Measurements from ENCODE around the gene SKA2.
"Not testable (repeated sequence)": the region's sequence is repeated elsewhere in the genome, so short reads cannot be mapped to it uniquely, and the experiment has no call there.

Gene SKA2

DNA sequence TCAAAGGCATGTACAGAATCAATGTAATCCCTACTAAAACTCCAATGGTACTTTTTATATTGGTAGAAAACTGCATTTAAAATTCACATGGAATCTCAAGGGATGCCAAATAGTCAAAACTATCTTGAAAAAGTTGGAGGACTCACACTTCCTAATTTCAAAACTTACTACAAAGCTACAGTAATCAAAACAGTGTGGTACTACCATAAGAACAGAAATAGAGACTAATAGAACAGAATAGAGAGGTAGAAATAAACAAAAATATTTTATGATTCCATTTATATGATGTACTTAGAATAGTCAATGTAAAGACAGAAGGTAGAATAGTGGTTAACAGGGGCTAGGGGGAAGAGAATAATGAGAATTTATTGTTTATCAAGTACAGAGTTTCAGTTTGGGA is 57.1 kb downstream of the SKA2 start:
- no peak for DNase-seq (ENCODE audit: low read depth in 2 of 2)

DNA sequence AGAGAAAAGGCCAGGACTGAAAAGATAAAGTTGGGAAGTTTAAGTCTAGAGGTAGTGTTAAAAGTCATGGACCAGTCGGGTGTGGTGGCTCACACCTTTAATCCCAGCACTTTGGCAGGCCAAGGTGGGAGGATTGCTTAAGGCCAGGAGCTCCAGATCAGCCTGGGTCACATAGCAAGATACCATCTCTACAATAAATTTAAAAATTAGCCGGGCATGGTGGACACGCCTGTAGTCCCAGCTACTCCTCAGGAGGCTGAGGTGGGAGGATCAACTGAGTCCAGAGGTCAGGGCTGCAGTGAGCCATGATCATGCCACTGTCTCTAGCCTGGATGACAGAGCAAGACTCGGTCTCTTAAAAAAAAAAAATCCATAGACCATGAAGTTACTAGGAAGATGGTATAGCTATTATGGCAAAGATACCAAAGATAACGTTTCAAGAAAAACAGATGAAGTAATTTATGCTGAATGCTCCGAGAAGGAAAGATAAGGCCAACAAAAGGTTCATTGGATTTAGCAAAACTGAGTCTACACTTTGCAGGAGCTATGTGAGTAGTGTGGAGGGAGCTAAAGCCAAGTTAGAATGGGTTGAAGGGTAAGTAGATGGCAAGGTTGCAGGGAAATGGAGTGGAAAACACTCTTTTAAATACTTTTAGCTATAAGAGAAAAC is 60.0 kb downstream of the SKA2 start:
- DNase-seq (ENCODE audit: low read depth in 2 of 2), result no peak

DNA sequence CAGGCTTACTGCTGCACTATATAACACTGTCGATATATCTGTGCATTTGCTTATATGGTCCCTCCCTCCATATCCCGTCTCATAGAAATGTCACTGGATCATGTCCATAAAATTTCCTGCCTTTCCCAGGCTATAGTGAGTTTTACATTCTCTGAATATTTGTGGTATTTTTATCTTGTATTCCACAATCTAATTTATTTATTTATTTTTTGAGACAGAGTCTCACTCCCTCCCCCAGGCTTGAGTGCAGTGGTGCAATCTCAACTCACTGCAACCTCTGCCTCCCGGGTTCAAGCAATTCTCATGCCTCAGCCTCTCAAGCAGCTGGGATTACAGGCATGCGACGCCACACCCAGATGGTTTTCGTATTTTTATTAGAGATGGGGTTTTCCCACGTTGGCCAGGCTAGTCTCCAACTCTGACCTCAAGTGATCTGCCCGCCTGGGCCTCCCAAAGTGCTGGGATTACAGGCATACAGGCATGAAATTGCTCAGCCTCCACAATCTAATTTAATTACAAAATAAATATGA is 61.2 kb downstream of the SKA2 start:
- no peak for DNase-seq (ENCODE audit: low read depth in 2 of 2)

DNA sequence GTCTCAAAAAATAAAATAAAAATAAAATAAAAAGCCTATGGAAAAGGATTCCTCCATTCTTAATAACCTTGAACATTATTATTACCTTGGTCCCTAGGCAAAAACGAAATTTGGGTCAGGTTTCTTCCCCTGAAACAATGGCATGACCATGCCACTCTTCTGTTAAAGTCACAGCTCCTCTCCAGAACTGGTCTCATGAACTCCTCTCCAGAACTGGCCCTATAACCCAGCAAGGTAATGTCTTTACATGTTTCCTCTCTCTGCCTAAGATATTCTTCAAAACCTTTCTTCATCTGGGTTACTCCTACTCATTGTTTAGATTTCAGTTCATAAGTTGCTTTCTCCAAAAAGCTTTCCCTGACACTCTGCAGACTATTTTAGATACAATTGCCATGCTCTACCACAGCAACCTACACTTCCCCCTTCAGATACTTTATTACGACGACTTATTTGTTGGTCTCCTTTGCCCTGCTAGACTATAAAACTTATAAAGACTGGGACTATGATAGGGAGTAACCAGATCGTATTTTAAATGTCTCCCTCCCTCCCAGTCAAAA is 61.8 kb downstream of the SKA2 start:
- no peak for DNase-seq (ENCODE audit: low read depth in 2 of 2)

DNA sequence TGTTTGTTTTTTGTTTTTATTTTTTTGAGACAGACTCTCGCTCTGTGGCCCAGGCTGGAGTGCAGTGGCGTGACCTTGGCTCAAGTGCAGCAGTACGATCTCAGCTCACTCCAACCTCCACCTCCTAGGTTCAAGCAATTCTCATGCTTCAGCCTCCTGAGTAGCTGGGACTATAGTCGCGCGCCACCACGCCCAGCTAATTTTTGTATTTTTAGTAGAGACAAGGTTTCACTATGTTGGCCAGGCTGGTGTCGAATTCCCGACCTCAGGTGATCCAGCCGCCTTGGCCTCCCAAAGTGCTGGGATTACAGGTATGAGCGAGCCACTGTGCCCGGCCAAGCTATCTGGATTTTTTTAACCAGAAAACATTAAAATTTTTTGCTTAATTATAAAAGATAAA is 64.4 kb downstream of the SKA2 start:
- DNase-seq (ENCODE audit: low read depth in 2 of 2), result not testable (repeated sequence)

DNA sequence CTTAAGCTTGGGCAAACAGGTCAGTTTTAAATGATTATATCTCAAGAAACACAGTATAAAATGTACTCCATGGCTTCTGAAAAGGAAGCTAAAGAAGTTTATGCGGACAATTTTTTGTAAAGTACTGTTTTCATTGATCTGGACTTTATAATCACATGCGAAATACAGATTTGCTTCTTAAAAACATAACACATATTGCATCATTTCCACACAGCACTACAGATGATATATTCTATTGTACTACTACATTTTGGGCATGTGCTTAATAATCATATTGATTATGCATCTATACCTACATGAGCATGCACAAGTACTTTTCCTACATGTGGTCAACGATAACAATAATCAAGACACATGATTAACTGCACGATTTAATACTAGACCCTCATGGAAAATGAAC is 70.8 kb downstream of the SKA2 start:
- no peak for DNase-seq (ENCODE audit: low read depth in 2 of 2)

DNA sequence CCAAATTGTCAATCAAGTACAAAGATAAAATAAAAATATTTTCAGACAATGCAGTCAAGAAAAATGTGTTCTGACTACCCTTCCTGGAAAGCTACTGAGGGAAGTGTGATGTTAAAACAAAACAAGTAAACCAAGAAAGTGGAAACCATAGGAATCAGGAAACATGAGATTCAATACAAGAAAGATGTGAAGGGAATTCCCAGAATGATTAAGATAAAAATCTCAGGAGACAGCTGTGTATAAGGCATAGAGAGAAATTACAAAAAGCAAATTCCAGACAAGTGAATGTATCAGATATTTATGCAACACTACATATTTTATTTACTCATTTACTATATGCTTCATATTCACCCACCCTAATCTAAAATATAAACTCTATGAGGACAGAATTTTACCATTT is 80.5 kb downstream of the SKA2 start:
- no peak for DNase-seq (ENCODE audit: low read depth in 2 of 2)

DNA sequence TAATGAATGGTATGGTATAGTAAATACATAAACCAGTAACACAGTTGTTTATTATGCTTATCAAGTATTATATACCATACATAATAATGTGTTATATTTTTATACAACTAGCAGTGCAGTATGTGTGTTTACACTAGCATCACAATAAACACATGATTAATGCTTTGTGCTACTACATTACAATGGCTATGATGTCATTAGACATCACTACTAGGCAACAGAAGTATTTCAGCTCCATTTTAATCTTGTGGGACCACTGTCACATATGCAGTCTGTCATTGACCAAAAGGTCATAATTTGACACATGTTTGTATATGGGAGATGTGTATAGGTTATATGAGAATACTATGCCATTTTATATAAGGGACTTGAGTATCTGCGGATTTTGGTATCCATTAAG is 81.0 kb downstream of the SKA2 start:
- DNase-seq (ENCODE audit: low read depth in 2 of 2), result no peak

DNA sequence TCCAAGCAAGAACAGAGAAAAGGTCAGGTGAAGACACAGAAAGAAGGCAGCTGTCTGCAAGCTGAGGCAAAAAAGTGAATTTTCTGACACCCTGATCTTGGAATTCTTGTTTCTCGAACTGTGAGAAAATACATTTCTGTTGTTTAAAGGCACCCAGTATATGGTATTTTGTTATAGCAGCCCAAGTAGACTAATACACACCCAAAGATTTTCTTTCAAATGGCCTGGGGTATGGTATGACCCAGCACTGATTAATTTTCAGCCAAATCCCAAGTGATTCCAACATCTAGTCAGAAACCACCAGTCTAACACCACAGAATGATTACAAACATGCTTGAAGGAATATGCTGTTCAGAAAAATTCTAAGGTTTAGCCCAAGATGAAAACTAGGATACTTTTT is 85.1 kb downstream of the SKA2 start:
- no peak for DNase-seq (ENCODE audit: low read depth in 2 of 2)

DNA sequence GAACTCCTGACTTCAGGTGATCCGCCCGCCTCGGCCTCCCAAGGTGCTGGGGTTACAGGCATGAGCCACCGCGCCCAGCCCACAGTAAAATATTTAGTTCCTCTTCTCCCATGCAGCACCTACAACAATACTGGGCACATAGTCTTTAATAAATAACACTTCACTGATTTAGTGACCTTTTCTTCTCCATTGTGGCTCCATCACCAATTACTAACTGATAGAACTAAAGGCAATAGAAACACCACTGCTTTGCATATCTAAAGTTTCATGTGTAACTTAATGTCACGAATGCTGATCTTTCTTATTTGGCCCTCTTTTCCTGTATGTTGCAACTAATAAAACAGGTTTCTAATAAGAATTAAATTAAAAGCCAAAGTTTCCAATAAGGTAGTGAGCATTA is 87.2 kb downstream of the SKA2 start:
- no peak for DNase-seq (ENCODE audit: low read depth in 2 of 2)

DNA sequence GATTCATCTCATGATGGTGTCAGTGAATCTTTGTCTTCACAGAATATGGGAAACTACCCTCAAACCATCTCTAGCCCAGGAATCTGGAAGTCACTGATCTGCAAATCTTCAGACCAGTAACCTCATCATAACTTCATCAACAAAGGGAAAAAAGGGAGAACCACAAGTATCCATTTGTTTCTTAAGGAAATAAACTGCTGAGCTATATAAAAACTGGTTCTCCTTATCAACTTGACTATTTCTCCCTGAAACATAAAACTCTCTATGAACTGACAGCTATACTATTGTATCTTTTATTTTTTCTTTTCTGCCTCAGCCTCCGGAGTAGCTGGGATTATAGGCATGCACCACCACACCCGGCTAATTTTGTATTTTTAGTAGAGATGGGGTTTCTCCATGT is 87.6 kb downstream of the SKA2 start:
- DNase-seq (ENCODE audit: low read depth in 2 of 2), result no peak

DNA sequence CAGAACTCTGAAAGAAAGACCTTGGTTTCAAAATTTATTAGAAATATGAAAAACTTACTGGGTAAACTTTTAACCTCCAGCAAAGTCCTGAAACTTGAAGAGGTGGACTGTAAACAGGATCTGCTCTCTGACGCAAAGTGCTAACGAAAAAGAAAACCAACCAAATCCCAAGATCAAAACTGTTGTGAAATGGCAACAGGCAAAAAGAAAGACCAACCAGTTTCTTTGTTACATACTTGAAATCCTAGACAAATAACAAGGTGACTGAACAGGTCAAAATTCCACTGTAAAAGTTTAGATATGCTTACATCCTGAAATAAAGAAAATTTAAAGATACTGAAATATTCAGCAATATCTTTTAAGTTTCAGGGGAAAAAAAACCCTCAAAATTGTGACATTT is 92.5 kb downstream of the SKA2 start:
- DNase-seq (ENCODE audit: low read depth in 2 of 2), result no peak
